Bone marrow (tissue), 2 donors: ENCODE results near the gene LY6G5C.
A peak's percentile ranks its signal among the peaks of the same experiment; 100 is the strongest.

ENCODE experiments used
- DNase-seq, 2 donors: peaks; one replicate each; lab custom pipeline; 2025; lab: John Stamatoyannopoulos, UW

Gene LY6G5C

DNA sequence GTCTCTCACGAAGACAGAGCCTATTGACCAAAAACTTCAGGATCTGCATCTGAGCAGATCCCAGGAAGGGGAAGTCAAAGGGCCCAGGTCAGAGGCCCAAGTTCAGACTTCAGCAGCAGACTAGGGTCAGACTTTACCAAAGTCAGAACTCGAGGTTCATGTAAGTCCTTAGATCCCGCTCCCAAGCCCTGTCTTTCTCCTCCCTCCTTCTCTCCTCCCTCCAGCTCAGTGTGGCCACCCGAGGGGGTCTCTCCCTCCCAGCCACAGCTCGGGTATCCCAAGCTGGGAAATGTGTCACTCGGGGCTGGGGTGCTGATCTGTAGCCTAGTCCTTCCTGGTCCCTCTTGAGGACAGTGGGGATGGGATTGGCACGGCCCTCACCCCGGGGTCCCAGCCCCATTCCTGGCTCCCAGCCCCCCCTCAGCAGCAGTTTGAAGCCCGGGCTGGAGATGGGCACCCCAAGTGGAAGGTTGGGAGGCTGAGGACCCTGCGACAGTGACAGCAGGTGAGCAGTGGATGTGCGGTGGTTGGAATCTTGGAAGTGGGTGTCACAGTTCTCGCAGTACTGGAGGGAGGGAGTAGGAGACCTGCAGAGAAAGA, 18.6 kb downstream of the LY6G5C start:
- DNase-seq: no peak

DNA sequence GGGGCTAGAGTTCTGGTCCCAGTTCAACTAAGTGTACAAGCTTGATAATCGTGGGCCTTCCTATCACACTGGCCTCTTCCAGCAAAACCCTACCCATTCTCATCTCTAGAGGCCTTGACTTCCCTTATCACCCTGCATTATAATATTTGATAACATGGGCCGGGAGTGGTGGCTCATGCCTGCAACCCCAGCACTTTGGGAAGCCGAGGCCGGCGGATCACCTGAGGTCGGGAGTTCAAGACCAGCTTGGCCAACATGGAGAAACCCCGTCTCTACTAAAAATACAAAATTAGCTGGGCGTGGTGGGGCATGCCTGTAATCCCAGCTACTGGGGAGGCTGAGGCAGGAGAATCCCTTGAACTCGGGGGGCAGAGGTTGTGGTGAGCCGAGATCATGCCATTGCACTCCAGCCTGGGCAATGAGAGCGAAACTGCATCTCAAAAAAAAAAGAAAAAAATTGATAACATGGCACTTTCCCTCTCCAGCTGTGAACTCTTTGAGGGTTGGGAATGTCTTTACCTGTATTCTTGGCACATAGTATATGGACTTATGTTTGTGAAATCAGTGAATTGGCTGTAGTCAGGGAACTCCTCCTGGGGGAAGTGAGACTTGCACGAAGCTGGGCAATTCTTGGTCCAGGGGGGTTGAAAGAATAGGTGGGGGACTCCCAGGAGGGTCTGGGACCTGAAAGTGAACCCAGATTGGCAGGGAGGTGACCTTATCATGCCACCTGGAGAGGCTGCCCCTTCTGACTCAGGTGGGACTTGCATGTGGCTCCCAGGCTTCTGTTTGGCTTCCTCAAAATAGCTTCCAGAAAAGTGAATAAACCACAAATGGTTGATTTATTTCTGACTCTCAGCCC, 19.4 kb downstream of the LY6G5C start:
- DNase-seq: no peak

DNA sequence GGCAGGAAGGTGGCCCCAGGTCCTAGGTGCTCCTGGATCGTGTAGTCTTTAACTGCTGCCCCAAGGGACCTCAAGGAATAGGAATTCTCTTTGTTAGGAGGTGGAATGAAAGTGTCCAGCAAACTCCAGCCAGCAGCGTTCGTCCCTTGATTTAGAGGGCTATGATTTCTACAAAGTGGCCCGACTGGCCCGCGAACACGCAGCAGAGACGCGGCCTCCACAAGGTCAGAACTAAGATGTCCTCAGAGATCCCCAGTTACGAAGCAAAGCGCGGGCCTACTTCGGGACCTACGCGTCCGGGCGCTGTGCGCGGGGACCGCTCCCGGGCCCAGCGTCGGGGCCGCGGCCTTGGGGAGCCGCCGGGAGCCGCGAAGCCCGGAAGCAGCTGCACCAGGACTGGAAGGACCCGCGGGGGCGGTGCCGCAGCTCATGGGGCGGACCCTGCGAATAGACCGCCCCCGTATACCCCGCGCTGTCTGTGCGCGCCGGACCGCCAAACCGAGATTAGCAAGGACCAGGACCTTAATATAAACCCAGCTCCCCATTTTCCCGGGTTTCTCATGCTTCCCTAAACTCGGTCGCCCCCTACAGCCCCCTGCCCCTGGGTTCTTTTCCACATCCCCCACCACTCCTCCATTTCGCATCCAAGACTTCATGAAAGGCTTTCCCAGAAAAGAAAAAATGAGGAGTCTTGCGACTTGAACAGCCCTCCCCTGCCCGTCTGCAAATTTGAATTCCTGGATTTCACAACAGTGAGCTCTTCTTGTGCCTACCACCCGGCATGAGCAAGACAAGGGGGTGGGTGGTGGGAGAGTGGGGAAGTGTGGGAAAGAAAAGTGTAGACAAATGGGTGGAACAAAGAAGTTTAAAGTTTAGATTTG, 20.2 kb downstream of the LY6G5C start, which contains the start of gene C6orf47:
Gene C6orf47, minus strand, starts transcription at position 398 of the 881 bp plus-strand sequence. CDS start 831 bp downstream, outside the sequence.
- peak; percentile 14 to 40 for DNase-seq

DNA sequence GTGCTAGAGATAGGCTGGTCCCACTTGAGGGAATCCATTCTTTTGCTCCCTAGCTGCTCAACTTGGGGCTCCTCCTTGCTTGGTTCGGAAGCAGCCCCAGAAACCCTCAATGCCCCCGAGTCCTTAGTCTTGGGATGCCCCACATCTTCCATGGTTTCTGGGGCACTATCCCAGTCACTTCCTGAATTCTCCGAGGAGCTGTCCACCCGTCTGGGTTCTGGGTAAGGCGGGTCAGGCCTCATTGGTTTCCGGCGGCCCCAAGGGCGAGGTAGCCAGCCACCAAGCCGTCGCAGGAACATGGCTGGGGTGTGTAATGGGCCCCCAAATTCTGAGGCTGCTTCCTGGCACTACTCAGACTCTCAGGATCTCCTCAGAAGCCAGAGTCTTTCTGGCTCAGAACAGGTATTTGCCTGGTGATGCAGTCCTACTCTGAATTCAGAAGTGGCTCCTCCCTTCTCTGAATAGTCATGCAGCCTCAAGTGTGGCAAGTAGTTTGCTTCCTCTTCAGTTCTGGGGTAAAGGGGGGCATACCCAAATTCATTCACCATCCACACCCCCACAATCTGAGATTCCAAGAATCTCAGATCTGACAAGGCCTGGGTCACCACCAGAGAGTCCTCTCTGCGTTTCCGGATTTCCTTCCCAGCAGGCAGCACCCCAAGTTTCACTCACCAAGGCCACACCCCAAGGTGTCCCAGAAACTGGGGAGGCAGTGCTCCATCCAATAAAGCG, 21.1 kb downstream of the LY6G5C start:
- no peak for DNase-seq

DNA sequence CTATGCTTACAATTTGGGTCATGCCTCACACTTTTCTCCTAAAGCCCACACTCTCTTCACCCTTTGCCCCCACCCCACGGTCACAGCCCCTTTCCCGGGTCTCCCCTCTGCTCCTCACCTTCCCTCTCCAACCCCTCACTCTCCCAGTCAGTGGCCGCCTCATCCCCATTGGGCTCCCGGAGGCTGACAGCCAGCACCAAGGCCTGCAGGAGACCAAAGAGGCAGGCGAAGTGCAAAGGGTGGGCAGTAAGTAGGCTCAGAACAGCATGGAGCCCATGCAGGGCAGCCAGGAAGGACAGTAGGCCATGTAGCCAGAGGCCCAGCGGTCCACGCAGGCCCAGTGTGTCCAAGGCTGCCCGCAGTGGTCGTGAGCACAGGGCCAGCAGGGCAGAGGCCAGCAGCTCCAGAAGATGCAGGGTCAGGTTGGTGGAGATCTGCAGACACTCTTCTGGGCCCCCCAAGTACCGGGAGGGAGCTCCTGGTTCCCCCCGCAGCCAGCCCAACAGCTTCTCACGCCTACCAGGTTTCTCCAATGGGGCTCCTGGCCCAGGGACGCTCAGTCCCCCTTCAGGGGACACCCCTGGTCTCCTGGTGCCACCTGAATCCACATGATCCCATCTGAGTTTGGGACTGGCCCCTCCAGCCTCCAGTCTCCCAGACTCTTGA, 21.8 kb downstream of the LY6G5C start:
- no peak for DNase-seq

DNA sequence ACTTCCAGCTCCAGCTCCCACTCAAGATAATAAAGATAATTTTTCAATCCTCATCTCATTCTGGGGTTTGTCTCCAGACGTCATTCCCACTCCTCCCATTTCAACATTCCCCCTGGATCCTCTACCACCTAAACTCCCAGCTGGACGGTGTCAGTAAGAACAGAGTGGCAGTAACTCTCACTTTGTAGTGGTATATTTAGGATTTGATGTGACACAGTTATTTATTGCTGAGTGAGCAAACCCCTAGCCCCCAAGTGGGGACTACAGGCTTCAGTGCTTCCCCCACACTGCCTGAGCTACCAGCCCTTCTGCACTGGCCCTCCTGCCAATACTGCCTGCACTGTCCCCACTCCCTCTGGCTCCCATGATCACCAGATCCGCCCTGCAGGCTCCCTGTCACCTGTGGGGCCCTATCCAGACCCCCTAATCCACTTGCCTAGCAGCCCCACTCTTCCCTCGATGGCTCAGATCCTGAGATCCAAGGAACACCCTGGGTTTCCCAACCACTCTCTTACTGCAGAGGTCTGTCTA, 22.6 kb downstream of the LY6G5C start:
- DNase-seq: no peak

DNA sequence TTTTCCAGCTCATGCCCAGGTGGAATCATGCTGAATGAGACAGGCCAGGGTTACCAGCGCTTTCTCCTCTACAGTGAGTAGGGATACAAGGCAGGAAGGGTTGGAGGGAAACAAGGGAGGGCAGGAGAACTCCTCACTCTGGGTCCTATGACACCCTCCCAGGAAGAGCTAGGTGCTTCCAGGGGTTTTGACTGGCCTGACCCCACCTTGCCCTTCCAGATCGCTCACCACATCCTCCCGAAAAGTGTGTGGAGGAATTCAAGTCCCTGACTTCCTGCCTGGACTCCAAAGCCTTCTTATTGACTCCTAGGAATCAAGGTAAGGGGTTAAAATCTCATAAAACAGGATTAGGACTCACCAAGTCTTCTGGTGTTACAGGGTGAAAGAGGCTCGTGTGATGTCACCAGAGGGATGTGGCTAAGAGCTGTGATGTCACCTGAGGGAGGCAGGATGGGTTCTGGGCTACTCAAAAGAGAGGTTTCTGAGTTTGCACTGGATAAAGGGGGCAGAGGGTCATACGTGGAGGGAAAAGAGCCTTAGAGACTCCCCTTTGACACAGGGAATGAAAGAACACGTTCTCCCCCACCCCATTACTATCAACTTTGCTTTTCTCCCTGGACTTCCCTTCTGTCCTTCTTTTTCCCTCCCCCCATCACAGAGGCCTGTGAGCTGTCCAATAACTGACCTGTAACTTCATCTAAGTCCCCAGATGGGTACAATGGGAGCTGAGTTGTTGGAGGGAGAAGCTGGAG, 23.3 kb downstream of the LY6G5C start:
- no peak for DNase-seq

DNA sequence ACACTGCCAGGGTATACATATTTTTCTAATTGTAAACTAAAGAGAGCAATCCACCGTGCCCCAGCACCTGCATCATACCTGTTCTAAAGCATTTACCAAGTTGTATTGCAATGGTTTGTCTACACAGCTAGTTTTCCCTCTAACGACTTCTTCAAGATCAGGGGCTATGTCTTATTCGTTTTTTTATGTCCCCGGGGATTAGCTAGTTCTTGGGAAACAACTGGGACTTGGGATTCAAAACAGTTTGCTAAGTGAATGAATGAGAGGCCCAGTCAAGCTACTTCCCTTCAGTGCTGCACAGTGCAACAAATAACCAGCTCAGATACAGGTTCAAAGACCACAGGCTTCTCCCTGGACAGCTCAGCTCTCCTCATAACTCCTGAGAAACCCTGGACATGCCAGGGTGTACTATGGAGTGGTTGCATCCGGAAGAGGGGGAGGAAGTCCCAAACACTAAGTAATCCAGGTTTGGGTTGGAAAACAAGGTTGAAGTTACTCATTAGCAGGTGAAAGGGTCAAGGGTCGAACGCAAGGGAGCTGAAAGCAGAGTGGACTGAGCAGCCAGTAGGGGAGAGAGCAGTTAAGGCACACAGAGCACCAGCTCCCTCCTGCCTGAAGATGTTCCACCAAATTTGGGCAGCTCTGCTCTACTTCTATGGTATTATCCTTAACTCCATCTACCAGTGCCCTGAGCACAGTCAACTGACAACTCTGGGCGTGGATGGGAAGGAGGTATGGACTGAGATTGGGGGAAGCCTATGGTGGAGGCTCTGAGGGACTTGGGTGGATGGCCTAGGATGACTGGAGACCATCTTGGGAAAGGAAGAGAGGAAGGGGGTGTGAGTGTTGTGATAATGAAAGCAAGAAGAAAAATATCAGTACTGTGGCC, 25.3 kb downstream of the LY6G5C start, which contains the start of gene APOM:
Gene APOM, plus strand, starts transcription at position 546 of the 889 bp plus-strand sequence. Its CDS starts 73 bp downstream, at position 619.
- no peak for DNase-seq

DNA sequence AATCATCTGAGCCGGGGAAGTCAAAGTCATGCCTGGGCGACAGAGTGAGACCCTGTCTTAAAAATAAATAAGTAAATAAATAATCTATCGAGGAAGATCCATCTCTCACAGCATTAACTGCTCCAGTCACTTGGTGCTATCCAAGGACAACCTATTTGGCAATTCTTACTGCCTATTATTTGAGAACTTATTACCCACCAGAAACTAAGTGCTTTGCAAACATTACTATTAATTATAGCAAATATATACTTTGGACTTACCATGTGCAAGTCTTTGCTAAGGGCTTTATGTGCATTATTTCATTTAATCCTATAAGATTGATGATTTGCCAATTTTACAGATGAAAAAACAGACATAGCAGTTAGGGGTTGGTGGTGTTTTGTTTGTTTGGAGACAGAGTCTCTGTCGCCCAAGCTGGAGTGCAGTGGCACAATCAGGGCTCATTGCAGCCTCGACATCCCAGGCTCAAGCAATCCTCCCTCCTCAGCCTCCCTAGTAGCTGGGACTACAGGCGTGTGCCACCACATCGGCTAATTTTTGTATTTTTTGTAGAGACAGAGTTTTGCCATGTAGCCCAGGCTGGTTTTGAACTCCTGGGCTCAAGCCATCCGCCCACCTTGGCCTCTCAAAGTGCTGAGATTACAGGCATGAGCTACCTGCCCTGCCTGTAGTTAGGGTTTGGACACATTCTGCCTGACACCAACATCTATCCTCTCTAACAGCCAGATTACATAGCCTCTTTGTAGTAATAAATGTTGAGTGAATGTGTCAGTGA, 26.1 kb downstream of the LY6G5C start:
- DNase-seq: no peak

DNA sequence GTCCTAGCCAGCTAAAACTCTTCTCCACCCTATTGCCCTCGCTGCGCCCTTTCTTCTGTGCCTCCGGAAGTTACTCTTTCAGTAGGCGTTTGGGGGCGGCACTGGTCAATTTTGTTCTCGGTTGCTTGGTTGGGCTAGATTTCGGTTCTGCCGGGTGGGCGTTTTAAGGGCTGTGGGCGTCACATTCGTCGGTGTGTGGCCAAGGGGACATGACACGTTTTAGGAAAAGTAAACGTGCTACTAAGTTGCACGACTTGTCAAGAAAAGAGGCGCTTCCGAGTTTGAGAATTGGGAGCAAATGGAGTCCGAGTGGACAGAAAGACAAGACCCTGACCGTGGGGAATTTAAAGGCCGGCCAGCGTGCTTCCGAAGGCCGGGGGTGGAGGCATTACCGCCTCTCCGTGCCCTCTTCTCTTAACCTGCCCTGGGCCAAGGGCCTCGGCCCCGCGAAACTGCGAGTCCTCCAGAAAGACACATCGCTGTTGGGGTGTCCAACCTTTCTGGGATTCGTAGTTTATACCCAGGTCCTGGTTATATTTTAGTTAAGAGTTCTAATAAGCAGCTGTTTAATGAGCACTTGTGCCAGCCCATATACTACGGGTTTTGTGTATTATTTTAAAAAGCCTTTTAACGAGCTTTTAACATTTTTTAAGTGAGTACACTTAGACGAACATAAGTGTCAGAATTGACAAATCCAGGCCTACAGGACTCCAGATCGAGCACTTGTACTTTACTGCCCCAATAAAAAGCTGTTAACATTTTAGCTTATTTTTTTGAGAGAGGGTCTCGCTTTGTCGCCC, 27.7 kb downstream of the LY6G5C start:
- DNase-seq: peak in 1 of 2 donors; percentile 97

DNA sequence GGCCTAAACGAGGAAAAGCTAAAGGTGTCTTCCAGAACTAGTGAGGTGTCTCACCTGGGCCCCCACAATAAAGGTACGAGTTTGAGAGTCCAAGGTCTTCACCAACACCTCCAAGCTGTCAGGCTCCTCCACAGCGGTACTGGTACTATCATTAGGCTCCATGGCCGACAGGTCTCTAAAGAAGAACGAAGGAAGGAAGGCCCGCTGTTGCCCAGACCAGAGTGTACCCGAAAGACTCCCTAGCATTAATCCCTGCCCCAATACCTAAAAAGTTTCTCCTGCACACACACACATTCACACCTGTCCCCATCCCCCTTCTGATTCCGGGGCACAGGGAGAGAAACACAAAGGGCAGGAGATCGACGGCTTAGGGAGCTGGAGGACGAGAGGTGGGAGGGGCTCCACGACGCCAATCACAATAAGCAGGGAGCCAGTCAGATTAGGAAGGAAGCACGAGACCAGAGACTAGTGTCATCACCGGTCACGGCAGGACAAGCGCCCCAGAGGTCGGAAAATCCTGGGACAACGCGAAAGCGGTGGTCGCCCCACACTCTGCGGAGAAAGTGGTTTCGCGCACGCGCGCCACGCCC, 29.2 kb downstream of the LY6G5C start:
- DNase-seq: peak in 1 of 2 donors; percentile 77

DNA sequence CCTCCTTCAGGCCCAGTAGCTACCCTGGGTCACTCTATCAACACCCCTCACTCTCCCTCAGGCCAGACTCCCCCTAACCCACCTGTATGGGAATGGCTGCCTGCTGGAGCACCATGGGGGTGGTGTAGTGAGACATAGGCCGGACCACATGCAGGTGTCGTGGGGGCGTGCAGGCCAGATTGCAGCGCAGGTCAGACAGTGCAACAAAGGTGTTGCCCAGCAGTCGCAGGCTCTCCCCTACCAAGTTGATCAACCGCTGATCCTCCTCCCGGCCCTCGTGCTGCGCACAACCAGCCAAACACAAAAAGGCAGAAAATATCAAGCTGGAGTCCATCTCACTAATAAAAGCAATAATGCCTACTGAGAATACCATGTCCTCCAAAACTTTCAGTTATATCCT, 35.5 kb downstream of the LY6G5C start:
- no peak for DNase-seq

DNA sequence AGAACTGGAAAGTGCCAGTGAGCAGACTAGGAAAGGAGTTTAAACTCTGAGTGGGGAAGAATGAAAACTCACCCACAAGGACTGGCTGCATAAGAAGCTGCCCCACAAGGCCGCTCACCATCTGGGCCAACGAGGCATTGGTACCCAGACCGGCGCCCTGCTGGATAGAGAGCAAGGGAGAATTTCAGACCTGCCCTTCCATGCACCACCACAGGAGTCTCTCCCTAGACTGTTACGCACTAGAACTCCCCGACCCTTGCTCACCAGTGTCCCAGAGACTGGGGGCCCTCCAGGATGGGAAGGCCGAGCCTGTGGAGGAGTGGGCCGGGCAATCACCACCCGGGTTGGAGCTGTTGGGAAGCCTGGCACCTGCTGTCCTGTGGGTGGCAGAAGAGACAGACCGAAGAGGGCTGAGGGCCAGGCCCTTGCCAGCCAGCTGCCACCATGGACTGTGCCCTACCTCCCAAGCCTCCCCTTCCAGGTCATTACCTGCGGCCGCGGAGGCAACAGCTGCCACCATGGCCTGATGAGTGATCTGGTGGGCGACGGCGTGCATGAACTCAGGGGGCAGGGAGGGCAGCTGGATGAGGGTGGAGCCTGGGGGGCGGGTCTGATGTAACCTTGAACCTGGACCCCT, 36.9 kb downstream of the LY6G5C start:
- no peak for DNase-seq

DNA sequence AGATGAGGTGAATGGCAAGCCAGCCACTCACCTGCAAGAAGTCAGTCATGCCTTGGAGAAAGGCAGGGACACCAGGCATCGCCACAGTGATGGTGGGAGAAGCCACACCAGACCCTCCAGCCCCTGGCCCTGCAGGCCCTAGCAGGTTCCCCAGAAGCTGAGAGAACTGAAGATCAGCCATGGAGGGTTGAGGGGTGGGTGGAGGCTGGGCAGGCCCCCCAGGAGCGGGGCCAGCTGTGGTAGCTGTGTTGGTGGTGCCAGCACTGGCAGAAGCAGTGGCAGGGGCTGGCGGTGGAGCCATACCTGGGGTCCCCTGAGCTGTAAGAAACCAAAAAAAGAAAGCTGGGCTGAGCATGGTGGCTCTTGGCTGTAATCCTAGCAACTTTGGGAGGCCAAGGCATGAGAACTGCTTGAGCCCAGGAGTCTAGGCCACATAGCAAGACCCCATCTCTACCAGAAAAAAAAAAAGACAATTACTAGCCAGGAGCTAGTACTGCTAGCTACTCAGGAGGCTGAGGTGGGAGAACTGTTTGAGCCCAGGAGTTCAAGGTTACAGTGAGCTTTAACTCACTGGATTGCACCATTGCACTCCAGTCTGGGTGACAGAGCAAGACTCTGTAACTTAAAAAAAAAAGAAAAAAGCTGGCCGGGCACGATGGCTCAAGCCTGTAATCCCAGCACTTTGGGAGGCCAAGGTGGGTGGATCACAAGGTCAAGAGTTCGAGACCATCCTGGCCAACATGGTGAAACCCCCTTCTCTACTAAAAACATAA, 37.9 kb downstream of the LY6G5C start:
- DNase-seq: no peak

DNA sequence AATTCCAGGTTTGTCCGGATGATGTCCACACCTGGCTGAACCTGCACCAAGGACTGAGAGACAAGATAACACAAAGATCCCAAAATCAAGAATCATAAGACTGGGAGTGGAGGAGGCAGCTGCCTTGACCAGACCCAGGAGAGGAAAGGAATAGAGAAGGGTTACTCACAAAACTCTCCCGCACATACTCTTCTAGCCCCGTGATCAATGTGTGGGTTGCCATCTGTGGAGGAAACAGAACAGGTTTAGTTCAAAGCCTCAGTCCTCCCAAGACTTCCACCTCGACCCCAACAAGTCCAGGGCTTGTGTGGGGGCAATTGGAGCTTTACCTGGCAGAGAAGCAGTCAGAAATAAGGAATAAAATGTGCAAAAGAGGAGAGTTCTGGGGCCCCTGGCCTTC, 39.5 kb downstream of the LY6G5C start:
- DNase-seq: no peak

DNA sequence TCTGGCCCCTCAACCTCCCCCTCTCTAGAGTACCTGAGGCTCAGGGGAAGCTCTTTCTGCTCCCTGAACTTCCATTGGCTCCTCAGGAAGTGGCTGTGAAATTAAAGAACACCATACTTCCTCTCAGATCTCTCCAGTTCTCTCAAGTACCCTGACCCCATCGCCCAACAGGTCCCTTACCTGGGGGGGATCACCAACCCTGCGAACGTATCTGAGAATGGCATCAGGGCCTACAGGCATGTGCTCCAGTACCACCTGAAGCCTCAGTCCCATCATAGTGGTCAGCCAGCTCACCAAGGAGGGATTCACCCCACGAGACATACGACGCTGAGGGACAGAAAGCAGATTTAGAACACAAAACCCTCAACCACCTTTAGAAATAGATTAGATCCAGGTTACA, 40.3 kb downstream of the LY6G5C start:
- DNase-seq: no peak
